HuH-7.5 (cell line): ENCODE results near the gene URGCP.

Experiments
- DNase-seq: peaks from one replicate; pipeline ENCODE4 v3.0.0; 2011; ENCODE audit warnings: low spot score

The URGCP gene, protein sequence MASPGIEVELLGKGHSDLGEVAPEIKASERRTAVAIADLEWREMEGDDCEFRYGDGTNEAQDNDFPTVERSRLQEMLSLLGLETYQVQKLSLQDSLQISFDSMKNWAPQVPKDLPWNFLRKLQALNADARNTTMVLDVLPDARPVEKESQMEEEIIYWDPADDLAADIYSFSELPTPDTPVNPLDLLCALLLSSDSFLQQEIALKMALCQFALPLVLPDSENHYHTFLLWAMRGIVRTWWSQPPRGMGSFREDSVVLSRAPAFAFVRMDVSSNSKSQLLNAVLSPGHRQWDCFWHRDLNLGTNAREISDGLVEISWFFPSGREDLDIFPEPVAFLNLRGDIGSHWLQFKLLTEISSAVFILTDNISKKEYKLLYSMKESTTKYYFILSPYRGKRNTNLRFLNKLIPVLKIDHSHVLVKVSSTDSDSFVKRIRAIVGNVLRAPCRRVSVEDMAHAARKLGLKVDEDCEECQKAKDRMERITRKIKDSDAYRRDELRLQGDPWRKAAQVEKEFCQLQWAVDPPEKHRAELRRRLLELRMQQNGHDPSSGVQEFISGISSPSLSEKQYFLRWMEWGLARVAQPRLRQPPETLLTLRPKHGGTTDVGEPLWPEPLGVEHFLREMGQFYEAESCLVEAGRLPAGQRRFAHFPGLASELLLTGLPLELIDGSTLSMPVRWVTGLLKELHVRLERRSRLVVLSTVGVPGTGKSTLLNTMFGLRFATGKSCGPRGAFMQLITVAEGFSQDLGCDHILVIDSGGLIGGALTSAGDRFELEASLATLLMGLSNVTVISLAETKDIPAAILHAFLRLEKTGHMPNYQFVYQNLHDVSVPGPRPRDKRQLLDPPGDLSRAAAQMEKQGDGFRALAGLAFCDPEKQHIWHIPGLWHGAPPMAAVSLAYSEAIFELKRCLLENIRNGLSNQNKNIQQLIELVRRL

DNA sequence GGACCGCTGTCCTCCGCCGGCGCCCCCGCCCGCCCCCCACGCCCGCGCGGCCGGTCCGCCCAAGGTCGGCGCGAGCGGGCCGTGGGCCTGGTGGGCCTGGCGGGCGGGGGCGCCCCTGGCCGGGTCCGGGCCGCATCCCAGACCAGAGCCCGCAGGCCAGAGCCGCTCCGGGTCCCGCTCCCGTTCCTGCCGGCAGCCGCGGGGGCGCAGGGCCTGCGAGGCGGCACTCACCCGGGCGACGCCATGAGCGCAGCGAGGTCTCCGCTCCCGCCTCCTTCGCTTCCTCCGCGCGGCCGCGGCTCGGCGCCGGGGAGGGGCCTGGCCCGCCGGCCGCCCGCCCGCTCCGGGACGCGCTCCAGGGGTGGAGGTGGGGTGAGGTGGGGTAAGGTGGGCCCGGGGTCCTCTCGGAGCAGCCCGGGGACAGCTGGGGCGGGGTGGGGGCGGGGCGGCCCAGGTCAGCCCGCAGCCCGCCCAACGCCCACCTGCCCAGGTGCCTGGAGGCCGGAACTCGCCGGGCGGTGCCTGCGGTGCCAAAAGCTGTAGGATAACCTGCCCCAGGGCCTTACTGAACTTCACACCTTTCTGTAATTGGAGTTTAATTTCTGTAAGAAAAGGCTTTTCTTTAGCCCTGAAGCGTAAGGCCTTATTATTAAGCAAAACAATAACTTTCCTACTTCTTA, at the start of gene URGCP:
Gene URGCP (minus strand): TSS at position 266 of the 680 bp plus-strand sequence. CDS start 21 bp downstream, at position 245.
- peak; percentile 75 for DNase-seq

DNA sequence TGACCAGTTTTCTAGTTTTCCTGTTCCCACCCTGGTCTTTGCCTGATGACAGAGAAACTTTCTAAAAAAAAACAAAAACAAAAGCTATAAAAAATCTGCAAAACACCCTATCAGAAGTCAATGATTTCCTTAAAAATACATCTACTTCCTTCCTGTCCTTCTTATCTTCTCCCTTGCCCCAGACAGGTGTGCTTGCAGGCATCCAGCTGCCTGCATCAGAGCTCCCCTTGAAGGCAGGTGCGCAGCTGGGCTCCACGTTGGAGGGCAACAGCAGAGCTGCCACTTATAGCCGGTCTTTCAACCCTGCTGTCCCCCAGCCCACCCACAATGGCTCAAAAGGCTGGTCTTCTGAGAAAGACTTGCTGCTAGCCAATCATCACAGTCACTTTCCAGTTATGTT, 49.6 kb upstream of the URGCP start:
- no peak for DNase-seq

DNA sequence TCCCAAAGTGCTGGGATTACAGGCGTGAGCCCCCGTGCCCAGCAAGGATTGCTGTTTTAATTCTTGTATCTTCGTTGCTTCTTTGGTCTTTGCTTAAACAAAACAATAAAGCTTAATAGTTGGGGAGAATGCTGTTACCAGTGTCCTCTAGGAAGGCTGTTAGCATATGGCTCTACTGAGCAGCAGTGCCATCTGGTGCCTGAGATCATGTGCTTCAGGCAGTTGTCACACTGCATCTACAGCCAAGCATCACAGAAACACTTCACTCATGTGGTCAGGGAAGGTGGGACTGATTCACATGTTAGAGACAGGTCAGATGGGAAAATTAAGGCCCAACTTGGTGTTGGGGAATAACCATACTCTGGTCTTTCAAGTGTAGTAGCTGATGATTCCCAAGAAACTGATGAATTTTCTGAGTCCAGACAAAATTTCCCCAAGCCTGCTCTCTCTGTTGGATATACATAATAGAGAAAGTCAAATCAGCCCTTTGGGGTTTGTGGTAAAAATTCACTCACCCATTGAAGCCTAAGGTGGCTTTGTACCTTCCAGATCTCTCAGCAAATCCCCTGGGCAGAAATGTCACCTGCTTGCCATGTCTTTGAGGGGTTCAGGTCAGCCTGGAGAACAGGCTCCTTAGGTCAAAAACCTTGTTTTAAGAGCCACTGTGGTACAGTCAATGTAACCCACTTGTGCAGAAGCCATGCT, 48.3 kb upstream of the URGCP start:
- peak; percentile 68 for DNase-seq

DNA sequence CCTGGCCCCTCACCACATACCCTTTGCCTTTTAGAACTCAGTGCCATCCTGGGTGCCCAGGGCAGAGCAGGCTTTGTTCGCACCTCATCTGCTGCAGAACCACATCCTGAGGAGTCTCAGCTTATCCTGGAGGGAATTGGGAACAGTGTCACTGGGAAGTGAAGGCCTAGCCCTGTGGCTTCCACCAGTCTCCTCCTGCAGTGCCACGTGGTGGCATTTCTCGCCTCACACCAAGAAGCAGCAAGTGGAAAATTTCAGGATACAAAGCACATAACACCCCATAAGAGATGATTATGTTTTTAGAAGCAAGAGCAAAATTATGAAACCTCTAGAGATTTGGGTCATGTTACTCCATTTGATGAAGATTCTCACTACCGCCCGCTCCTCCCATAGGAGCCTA, 46.7 kb upstream of the URGCP start:
- no peak for DNase-seq

DNA sequence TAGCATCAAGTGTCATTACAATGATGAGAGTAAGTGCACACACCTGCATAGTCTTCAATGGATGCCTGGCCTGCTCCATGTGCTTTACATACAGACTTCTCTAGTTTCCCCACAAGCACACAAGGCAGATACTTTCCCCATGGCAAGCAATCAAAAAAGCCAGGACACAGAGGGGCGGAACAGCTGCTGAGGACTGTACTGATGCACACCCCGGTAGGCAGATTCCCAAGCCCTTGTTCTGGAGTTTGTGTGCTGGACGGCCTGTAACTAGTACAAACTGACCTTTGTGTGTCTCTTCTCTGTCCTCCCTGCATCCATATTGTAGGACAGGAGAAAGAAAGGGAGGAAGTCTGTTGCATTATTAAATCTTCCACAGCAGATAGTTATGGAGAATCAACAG, 45.6 kb upstream of the URGCP start:
- DNase-seq: no peak

DNA sequence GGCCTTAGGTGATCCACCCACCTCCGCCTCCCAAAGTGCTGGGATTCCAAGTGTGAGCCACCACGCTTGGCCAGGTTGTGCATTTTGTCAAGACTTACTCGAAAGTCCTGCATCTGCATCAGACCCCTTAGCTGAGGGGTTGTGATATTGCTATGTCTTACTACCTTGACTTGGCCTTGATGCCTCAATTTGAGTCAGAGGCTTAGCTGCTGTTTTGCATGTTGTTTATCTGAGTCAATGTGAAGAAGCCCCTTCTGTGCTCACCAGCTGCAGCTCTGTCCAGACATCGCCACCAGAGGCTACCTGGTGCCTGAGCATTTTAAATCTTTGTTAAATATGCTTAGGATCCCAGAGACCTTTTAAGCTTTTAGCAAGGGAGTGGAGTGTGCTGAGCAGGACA, 37.9 kb upstream of the URGCP start:
- no peak for DNase-seq

DNA sequence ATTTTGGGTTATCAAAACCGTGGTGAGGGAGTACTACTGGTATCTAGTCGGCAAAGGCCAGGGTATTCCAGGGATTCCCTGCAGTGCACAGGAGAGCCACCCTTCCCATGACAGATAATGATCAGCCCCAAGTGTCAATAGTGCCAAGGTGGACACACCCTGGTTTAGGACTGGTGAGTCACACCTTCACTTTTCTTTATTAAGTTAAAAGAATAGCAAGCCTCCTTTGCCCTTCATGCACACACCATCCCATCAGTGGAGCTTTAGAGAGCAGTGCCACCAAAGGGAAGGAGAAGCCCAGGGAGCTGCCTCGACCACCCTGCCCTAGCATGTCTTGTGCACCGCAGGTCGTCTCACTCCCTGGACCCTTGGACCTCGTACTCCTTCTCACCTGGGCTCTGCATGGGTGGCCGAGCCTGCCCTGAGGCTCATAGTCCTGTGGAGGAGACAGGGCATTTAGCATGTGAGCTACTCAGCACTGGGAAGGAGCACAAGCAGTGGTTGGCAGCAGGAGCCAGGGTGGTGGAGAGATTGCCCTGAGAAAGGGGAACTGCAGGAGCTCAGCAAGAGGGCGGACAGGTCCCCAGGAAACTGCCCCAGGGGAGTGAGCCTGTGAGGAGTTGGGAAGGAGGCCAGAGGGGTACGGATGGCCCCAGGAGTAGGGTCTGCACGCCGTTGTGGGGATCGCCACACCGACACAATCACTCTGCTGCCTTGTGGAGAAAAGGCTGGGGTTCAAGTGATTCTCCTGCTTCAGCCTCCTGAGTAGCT, 37.2 kb upstream of the URGCP start:
- no peak for DNase-seq

DNA sequence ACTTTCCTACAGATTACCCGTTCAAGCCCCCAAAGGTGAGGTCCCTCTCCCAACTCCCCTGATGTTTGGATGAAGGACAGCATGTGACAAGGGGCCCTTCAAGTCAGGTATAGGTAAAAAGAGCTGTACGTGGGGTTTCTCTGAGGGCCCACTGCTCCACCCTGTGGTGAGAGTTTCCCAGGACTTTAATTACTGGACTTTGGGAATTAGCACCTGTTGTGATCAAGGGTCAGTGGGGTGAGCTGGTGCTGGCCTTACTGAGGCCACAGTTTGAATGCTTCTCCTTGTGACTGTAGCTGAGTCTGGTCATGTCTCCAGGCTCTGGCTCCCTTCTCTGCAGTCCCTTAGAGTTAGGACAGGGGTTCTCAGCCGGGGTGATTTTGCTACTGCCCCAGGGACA, 36.6 kb upstream of the URGCP start:
- no peak for DNase-seq

DNA sequence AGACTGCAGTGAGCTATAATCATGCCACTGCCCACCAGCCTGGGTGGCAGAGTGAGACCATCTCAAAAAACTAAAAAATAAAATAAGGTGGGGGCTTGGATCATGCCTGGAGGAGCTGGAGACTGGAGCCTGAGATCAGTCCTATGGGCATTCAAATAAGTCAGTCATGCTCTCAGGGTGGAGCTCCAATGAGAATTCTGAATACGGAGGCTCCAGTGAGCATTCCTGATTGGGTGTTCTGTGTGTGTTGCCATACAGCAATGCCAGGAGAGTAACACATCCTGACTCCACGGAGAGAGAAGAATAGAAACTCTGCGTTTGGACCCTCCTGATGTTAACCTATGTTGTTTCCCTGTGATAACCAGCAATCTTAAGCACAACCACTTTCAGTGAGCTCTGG, 35.9 kb upstream of the URGCP start:
- DNase-seq: no peak

DNA sequence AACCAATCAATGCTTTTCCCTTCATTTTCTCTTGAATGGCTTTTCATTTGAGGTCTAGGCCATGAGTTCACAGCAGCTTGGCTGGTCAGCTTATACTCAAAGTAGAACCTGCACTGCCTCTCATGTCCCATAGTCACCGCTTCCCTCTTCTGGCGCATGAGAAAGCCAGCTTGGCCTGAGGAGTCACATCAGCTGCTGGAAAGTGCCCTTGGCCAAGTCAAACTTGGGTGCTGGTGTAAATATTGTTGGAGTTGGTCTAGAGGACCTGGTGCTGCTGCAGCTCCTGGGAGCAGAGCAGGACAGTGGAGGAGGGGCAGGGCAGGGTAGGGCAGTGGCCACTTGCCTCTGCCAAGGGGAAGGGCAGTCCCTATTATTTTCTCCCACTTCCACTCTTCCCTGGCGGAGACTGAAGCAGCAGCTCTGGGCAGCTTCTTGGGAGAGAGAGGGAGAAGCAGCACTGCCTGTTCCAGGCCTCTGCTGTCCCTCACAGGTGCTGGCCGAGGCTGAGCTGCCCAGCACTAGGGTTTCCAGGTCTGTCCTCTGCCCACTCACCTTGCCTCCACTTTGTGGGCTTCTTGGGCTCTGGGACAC, 32.6 kb upstream of the URGCP start:
- no peak for DNase-seq

DNA sequence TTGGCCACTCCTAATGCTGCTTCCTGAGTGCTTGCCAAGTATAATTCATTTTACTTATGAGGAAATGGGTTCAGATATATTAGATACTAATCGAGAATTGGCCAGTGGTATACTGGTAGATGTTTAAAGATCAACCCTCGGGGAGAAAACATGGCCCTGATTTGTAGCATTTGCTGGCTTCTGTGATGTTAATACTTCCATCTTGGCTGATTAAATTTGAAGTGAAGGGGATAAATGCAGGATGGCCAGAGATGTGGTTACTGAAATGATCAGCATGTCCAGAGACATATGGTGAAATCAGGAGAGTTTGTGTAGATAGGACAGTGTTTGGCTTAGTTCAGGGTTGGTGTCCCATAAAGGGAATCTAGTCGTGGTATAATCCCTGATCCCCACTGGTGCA, 31.0 kb upstream of the URGCP start:
- DNase-seq: no peak

DNA sequence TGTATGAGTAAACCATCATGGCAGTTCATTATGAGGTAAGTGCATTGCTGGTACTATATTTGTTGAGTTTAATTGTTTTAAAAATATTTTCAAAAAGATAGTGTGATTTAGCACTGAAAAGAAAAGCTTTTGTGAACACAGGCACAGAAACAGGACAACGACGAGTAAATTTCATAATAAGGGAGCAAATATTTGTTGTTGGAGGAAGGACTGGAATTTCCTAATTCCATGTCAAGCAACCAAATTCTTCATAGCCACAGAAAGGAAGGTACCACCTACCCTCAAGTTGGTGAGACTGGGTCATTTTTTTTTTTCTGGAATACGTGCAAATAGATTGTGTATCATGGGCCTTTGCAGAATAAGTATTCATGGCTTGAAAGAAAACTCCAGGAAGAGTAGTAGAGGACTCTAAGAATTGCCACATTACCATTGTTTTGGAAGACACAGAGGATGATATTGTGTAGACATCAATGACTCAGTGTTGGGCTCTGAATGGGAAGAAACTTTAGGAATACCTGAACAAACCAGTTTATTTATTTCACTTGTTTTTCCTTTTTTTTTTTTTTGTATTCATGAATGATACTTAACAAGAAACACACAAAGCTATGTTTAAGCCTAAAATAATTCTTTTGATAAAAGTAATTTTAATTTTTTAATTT, 27.6 kb upstream of the URGCP start:
- no peak for DNase-seq

DNA sequence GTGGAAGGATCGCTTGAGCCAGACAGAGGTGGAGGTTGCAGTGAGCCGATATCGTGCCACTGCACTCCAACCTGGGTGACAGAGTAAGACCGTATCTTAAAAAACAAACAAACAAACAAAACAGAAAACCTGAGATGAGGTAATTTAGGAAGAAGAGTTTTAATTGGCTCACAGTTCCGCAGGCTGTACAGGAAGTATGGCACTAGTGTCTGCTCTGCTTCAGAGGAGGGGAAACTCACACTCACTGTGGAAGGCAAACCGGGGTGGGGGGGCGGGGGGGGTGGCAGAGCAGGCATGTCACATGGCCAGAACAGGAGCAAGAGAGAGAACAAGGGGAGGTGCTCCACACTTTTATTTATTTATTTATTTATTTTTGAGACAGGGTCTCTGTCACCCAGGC, 24.9 kb upstream of the URGCP start:
- DNase-seq: no peak

DNA sequence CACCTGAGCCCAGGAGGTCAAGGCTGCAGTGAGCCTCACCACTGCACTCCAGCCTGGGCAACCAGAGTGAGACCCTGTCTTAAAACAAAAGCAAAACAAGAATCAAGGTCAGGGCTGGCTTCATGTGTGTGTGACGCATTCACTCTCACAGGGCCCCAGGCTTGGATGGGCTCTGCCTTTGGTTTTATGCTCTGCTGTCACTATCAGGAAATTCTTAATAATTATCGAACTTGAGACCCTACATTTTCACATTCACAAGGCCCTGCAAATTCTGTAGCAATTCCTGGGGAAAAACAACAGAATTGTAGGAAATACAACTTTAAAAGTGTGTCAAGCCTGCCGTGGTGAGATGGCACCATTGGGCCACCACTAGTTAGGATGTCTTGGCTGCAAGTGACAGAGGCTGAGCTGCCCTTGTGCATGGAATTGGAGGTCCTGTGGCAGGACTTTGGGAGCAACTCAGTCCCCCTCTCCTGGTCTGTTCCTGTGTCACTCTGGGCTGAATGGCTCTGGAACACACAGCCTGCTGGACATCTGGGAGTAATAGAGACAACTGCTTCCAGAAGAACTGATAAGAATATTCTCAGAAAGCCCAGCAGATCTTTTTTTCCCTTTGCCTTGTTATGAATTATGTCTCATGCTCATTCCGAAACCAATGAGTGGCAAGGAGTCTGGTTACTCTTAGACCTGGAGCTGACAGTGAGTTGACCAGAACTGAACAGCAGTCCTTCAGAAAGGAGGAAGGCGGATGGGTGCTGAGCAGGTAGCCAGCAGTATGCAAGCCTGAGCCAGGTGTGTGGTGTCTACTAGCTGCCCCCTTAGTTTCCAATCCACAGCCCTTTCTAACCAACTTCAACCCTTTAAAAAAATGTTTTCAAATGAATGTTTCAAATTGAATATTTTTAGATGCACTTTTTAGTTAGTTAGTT, 23.4 kb upstream of the URGCP start:
- no peak for DNase-seq

DNA sequence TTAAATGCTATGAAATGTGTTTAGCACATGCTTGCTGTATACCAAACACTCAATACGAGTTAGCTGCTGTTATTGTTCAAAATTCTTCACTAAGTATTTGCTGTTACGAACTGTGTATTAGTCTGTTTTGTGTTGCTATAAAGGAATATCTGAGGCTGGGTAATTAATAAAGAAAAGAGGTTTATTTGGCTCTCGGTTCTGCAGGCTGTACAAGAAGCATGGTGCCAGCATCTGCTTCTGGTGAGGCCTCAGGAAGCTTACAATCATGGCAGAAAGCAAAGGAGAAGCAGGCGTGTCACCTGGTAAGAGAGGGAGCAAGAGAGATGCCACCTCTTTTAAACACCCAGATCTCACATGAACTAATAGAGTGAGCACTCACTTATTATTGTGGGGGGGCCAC, 21.4 kb upstream of the URGCP start:
- DNase-seq: no peak

DNA sequence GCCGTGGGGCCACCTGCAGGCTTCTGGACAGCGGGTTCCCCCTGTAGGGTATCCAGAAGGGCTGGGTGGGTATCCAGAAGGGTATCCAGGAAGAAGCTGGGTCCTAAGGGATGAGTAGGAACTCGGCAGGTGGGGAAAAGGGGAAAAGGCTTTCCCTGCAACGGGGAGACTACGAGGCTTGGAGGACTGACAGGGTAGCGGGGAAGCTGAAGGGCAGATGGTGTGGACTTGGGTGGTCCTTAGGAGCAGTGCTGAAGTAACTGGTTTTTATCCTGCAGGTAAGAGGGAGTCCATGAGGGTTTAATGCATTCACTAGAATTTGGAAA, 20.4 kb upstream of the URGCP start:
- no peak for DNase-seq

DNA sequence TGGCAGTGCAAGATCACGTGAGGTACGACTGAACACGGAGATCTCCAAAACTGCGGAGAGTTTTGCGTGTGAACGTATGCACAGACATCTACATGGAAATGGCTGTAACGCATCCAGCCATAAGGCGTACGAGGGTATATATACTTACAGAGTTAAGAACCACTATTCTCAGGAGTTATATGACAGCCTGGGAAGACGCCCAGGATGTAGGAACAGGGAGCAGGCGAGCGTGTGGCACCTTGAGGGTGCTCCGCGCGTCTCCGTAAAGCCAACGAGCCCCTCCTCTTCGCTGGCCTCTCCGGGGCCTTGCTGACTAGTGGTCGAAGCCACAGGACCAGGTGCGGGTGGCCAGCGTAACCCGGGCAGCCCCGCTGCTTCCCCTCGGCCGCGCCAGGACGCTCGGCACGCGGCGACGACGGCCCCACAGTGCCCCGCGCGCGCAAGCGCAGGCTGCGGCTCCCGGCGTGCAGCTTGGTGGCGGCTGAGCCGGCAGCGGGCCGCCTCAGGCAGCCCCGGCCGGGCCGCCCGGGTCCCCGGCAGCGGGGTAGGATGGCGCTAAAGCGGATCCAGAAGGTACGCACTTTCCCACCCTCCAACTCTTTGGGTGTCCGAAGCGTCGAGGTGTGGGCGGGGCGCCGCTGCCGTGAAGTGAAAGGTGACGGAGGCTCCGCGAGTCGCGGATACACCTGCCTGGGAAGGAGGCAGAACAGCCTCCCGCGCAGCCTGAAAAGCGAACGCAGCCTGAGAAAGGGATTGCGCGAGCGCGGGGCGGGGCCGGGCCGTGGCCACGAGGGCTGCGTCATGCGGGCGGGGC, 19.8 kb upstream of the URGCP start, which contains the start of gene UBE2D4:
Gene UBE2D4 (plus strand): TSS at position 453 of the 814 bp plus-strand sequence. CDS start 97 bp downstream, at position 550.
- peak; percentile 83 for DNase-seq

DNA sequence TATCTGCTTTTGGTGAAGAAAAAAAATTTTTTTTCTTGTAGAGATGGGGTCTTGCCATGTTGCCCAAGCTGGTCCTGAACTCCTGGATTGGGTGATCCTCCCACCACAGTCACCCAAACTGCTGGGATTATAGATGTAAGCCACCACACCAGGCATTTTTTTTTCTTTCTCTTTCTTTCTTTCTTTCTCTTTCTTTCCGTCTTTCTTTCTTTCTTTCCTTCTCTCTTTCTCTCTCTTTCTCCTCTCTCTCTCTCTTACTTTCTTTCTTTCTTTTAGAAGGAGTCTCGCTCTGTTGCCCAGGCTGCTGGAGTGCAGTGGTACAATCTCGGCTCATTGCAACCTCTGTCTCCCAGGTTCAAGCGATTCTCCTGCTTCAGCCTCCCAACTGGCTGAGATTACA, 16.3 kb upstream of the URGCP start:
- no peak for DNase-seq
